ENCODE data around the gene LRRC15. TPM values are rescaled to one million over a fixed set of nuclear protein-coding genes. Genes with fewer than 3 reads are reported as not detected.

Gene LRRC15
- total RNA-seq, 2 experiments from 2014 or later = not detected

DNA sequence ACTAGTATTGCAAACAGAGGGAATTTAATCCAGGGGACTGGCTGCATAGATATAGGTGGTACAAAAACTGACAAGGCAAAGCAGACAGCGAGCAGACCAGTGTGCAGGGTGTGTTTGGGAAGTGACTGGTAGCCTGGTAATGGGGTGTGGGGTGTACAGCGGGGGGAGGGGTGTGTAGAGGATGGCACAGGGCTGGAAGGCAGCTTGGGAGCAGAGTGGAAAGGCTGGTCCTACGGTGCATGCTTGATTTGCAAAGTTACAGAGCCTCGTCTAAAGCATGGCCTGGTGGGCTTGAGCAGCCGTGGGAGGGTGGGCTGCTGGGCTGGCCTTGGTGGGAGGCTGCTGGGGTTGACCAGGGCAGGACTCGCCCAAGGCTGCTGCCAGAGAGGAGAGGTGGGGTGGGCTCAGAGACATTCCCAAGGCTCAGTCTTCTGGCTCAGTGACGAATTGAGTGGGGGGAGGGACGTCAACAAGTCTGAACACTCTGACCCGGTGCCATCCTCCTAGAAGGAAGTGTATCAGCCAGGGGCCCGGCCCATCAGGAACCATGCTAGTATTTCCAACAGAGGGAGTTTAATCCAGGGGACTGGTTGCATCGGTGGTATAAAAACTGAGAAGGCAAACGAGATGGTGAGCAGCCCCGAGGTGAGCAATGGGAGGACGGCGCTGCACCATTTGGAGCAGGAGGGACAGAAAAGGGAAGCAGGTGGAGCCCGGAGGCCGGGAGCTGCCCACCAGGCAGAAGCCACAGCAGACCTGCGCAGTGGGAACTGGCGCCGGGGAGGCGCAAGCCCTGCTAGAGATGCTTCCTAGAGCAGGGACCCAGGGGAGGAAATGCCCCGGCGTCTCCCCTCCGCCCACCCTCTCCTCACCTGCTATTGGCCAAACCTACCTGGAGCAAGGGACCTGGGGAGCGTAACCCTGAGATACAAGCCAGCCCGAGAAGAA lies 47.6 kb downstream of the LRRC15 start:
- Mint-ChIP-seq H3K4me3 (no peak overlapping the region), H3K27ac (no peak overlapping the region), H3K27me3 (peaks cover 29% of the 10 kb centered on the region), H3K9me3 (peaks cover 8% of the 10 kb centered on the region), H3K4me1 (no peaks in the 10 kb centered on the region), H3K36me3 (no peaks in the 10 kb centered on the region)
- POLR2A ChIA-PET = no interaction called here
- DNase-seq = no peak
- ATAC-seq (ENCODE audit: low read depth) = no peak

GRCh38 chr3:194320744-194321243 lies 48.7 kb downstream of the LRRC15 start:
- ATAC-seq (ENCODE audit: low read depth) = no peak
- peaks cover 5% of the 10 kb centered on the region for H3K4me1 Mint-ChIP-seq
- POLR2A ChIA-PET = no interaction called here
- H3K27ac Mint-ChIP-seq = no peak overlapping the region
- no peak overlapping the region for H3K4me3 Mint-ChIP-seq
- H3K27me3 Mint-ChIP-seq = peaks cover 39% of the 10 kb centered on the region
- no peak for DNase-seq
- H3K36me3 Mint-ChIP-seq = no peaks in the 10 kb centered on the region
- H3K9me3 Mint-ChIP-seq = peaks cover 8% of the 10 kb centered on the region

DNA sequence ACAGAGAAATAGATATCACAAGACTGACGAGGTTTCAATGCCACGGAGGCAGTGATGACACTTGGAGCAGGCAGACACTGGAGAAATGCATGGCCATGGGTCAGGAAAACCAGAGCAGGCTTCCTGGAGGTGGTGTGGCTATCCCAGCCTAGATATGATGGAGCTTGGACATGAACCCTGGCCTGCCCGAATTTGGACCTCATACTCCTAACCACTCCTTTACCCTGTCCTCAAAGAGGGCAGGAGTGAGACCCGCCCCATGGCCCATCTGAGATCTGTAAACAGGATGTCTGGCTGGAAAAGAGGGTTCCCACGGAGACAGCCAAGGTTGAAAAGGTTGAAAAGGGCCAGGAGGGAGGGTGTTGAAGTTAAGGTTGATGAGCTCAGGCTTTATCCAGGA lies 49.4 kb downstream of the LRRC15 start:
- Mint-ChIP-seq H3K36me3 (no peaks in the 10 kb centered on the region), H3K4me3 (no peak overlapping the region), H3K9me3 (peaks cover 8% of the 10 kb centered on the region), H3K27ac (no peak overlapping the region), H3K4me1 (peaks cover 8% of the 10 kb centered on the region), H3K27me3 (peaks cover 43% of the 10 kb centered on the region)
- DNase-seq (no peak), ATAC-seq (ENCODE audit: low read depth) (no peak)
- POLR2A ChIA-PET = no interaction called here

DNA sequence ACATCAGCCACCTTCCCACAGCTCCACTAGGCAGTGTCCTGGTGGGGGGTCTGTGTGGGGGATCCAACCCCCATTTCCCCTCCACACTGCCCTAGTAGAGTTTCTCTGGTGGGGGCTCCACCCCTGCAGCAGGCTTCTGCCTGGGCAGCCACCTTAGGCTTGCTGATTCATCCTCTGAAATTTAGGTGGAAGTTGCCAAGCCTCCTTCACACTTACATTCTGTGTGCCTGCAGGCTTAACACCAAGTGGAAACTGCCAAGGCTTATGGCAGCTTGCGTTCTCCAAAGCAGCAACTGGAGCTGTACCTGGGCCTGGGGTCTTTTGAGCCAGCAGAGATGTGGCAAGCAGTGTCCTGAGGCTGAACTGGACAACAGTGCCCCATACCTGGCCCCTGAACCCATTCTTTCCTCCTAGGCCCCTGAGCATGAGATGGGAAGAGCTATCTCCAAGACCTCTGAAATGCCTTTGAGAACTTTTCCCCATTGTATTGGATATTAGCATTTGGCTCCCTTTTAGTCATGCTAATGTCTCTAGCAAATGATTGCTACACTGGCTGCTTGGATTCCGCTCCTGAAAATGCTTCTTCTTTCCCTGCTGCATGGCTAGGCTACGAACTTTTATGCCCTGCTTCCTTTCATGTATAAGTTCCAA lies 50.9 kb downstream of the LRRC15 start:
- no peaks in the 10 kb centered on the region for H3K36me3 Mint-ChIP-seq
- no peak for DNase-seq
- peaks cover 56% of the 10 kb centered on the region for H3K27me3 Mint-ChIP-seq
- H3K27ac Mint-ChIP-seq = no peak overlapping the region
- ATAC-seq (ENCODE audit: low read depth) = no peak
- peaks cover 8% of the 10 kb centered on the region for H3K9me3 Mint-ChIP-seq
- POLR2A ChIA-PET = no interaction called here
- H3K4me3 Mint-ChIP-seq = no peak overlapping the region
- H3K4me1 Mint-ChIP-seq = peaks cover 10% of the 10 kb centered on the region

- H3K27ac Mint-ChIP-seq = no peak overlapping the region
- H3K4me3 Mint-ChIP-seq = no peak overlapping the region
- H3K27me3 Mint-ChIP-seq = peaks cover 67% of the 10 kb centered on the region
- POLR2A ChIA-PET = no interaction called here
- H3K4me1 Mint-ChIP-seq = peaks cover 17% of the 10 kb centered on the region
- H3K36me3 Mint-ChIP-seq = no peaks in the 10 kb centered on the region
- H3K9me3 Mint-ChIP-seq = peaks cover 8% of the 10 kb centered on the region
- DNase-seq = no peak
- ATAC-seq (ENCODE audit: low read depth) = no peak
Observed at GRCh38 chr3:194316918-194317317, 52.6 kb downstream of the LRRC15 start.

DNA sequence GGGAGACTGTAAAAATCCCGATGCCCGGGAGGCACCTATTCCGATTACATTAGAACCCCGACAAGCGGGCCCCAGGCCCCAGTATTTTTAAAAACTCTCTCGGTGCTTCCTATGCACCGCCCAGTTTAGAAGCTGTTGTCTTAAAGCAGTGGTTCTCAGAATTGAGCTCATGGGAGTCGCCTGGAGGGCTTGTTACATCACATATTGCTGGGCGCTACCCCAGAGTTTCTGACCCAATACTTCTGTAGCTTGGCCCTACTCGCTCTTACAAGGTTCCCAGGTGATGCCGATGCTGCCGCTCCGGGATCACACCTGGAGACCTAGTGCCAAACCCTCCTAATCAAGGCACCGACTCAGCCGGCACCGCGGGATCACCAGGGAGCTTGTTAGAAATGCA lies 53.6 kb downstream of the LRRC15 start:
- Mint-ChIP-seq H3K4me3 (peak overlapping the region; percentile 53), H3K9me3 (peaks cover 8% of the 10 kb centered on the region), H3K4me1 (peaks cover 21% of the 10 kb centered on the region), H3K36me3 (peaks cover 2% of the 10 kb centered on the region), H3K27me3 (peaks cover 72% of the 10 kb centered on the region), H3K27ac (no peak overlapping the region)
- POLR2A ChIA-PET = interaction anchor here (0.8 to 1.3 kb wide), 3 partner anchors 268 to 638 kb away, joined by 3 to 6 read pairs (median 3); no protein-coding TSS in a partner anchor
- DNase-seq (no peak), ATAC-seq (ENCODE audit: low read depth) (peak; percentile 36)

DNA sequence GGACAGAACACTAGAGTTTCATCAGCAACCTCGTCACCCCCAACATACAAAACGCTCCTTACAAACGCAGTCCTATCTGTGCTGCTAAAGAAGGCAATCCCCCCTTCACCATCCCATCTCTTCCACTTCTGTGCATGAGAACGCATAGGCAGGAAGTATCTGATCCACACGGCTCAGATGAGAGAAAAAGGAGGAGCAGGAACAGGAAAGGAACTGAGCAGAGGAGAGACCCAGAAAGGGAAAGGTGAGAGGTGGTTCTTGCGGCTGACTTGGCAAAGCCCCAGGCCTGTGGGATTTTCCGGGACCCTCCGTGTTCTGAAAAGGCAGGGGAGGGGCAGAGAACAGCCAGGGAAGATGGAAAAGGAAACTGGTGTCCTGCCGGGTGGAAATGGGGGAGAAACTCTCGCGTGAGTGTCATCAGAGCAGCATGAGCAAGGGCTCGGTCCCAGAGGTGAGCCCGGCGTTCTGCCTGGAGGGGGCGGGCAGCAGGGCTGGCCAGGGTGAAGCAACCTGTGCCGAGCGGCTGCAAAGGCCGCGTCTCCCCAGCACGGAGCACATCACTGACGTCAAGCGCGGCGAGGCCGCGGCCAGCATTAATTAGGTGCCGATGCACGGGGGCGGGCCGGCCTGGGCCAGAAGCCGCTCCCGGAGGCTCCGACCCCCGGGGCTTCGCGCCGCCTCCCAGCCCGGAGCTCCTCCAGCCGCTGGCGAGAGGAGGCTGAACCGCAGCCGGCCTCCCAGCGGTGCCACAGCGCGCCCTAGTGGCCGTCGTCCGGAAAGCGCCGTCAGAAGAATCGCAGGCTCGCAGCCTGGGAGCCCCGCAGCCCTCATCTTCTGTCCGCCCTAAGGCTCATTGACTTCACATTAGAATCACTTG lies 54.2 kb downstream of the LRRC15 start:
- POLR2A ChIA-PET = interaction anchor here (0.8 to 1.3 kb wide), 3 partner anchors 269 to 637 kb away, joined by 3 to 6 read pairs (median 3); no protein-coding TSS in a partner anchor
- Mint-ChIP-seq H3K27me3 (peaks cover 77% of the 10 kb centered on the region), H3K27ac (no peak overlapping the region), H3K4me3 (peak overlapping the region; percentile 77), H3K36me3 (peaks cover 3% of the 10 kb centered on the region), H3K9me3 (peaks cover 8% of the 10 kb centered on the region), H3K4me1 (peaks cover 22% of the 10 kb centered on the region)
- ATAC-seq (ENCODE audit: low read depth) (peak; percentile 85), DNase-seq (peak; percentile 93)

- Mint-ChIP-seq H3K4me3 (peak overlapping the region; percentile 77), H3K27me3 (peaks cover 78% of the 10 kb centered on the region), H3K27ac (no peak overlapping the region), H3K36me3 (peaks cover 3% of the 10 kb centered on the region), H3K4me1 (peaks cover 25% of the 10 kb centered on the region), H3K9me3 (peaks cover 6% of the 10 kb centered on the region)
- POLR2A ChIA-PET = interaction anchor here (0.6 kb wide), 1 partner anchor 121 kb away, joined by 4 read pairs; no protein-coding TSS in a partner anchor
- ATAC-seq (ENCODE audit: low read depth) = no peak
- DNase-seq = no peak
Observed at GRCh38 chr3:194314388-194315068, 55.0 kb downstream of the LRRC15 start.

- Mint-ChIP-seq H3K9me3 (no peaks in the 10 kb centered on the region), H3K27ac (no peak overlapping the region), H3K4me3 (no peak overlapping the region), H3K36me3 (peaks cover 3% of the 10 kb centered on the region), H3K4me1 (peaks cover 31% of the 10 kb centered on the region), H3K27me3 (peaks cover 83% of the 10 kb centered on the region)
- ATAC-seq (ENCODE audit: low read depth) (no peak), DNase-seq (peak; percentile 27)
- POLR2A ChIA-PET = interaction anchor here (0.6 kb wide), 1 partner anchor 120 kb away, joined by 4 read pairs; no protein-coding TSS in a partner anchor
Observed at GRCh38 chr3:194313560-194314387, 55.8 kb downstream of the LRRC15 start.

DNA sequence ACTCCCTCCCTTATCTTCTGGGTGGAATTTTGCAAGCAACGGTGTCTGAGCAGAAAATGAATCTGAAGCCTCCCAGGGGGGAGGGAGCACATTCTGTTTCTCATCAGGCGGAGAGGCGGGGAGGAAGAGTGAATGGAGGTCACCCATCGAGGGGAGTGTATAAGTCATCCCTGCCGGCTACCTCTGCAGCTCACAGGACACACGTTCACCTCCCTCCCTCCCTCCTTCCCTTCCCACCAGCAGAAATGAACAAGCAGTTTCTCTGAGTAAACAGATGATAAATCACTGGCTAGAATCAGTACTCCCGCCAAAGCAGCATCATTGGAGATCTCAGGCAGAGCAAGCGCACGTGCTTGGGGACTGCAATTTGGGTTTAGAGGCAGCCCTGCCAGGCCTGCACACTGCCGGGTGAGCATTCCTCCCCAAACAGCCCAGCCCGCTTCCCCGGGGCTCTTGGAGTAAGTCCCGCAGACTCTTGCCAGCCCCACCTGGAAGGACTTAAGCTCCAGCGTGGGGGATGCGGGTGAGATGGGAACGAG lies 56.7 kb downstream of the LRRC15 start:
- ATAC-seq (ENCODE audit: low read depth) (no peak), DNase-seq (peak; percentile 28)
- Mint-ChIP-seq H3K27ac (no peak overlapping the region), H3K27me3 (peaks cover 77% of the 10 kb centered on the region), H3K9me3 (no peaks in the 10 kb centered on the region), H3K36me3 (peaks cover 3% of the 10 kb centered on the region), H3K4me3 (no peak overlapping the region), H3K4me1 (peaks cover 35% of the 10 kb centered on the region)
- POLR2A ChIA-PET = no interaction called here

GRCh38 chr3:194312186-194312742 lies 57.3 kb downstream of the LRRC15 start:
- POLR2A ChIA-PET = no interaction called here
- ATAC-seq (ENCODE audit: low read depth) (no peak), DNase-seq (no peak)
- peaks cover 72% of the 10 kb centered on the region for H3K27me3 Mint-ChIP-seq
- H3K36me3 Mint-ChIP-seq = peaks cover 3% of the 10 kb centered on the region
- H3K27ac Mint-ChIP-seq = no peak overlapping the region
- H3K4me3 Mint-ChIP-seq = no peak overlapping the region
- no peaks in the 10 kb centered on the region for H3K9me3 Mint-ChIP-seq
- peaks cover 40% of the 10 kb centered on the region for H3K4me1 Mint-ChIP-seq
